Osteoblast (primary cell): ENCODE results near the gene PRKAR1B. TPM values are rescaled to one million over a fixed set of nuclear protein-coding genes. Genes with fewer than 3 reads are reported as not detected.

Experiments
- DNase-seq: peaks from one replicate; pipeline ENCODE4 v3.0.0; 2011; ENCODE audit warnings: low spot score, mixed read lengths; ENCODE audit not compliant: insufficient read length; ENCODE audit errors: missing footprints
- H2AFZ ChIP-seq: 2 replicates; pipeline ENCODE4 v1.6.0; 2011; ENCODE audit warnings: mild to moderate bottlenecking, low read length
- H3K27ac ChIP-seq: 2 replicates; pipeline ENCODE4 v1.5.1; 2011; ENCODE audit warnings: mild to moderate bottlenecking, low read depth, low read length, moderate library complexity
- H3K27me3 ChIP-seq: 2 replicates; pipeline ENCODE4 v1.6.0; 2012; ENCODE audit warnings: mild to moderate bottlenecking, control low read depth, inconsistent platforms, low read length, moderate library complexity; ENCODE audit not compliant: insufficient read depth
- H3K36me3 ChIP-seq: 2 replicates; pipeline ENCODE4 v1.5.1; 2011; ENCODE audit warnings: mild to moderate bottlenecking, low read length, control low read depth, moderate library complexity; ENCODE audit not compliant: insufficient read depth
- H3K4me1 ChIP-seq: 2 replicates; pipeline ENCODE4 v1.5.1; 2011; ENCODE audit warnings: mild to moderate bottlenecking, low read length, control low read depth, moderate library complexity; ENCODE audit not compliant: insufficient read depth
- H3K4me2 ChIP-seq: 2 replicates; pipeline ENCODE4 v1.6.0; 2011; ENCODE audit warnings: mild to moderate bottlenecking, low read length; ENCODE audit not compliant: insufficient read depth
- H3K4me3 ChIP-seq: fragments of 200-600 bp; sonication (generic); 3 replicates; pipeline ENCODE4 v1.5.1; 2012; ENCODE audit warnings: mild to moderate bottlenecking, low read length, inconsistent platforms; ENCODE audit not compliant: insufficient read depth
- H3K79me2 ChIP-seq: 2 replicates; pipeline ENCODE4 v1.6.0; 2012; ENCODE audit warnings: mild to moderate bottlenecking, low read length, control low read depth, inconsistent platforms; ENCODE audit not compliant: insufficient read depth
- H3K9me3 ChIP-seq: 2 replicates; pipeline ENCODE4 v1.5.1; 2011; ENCODE audit warnings: low read depth, low read length, control low read depth
- H4K20me1 ChIP-seq: 2 replicates; pipeline ENCODE4 v1.6.0; 2012; ENCODE audit warnings: mild to moderate bottlenecking, low read length, control low read depth; ENCODE audit not compliant: insufficient read depth
- total RNA-seq: library from RNA; depleted of rRNA; stranded (reverse); fragments of >200 nt; gene quantifications from 2 replicates; pipeline ENCODE4 v1.2.3, GENCODE V29; 2012
- TF ChIP-seq, protein P1 (sequence below): IDR thresholded peaks from 2 replicates; pipeline ENCODE4 v1.5.1; 2011; ENCODE audit warnings: mild to moderate bottlenecking, low read depth, low read length, moderate library complexity; ENCODE audit errors: extremely low read depth

Gene PRKAR1B
- total RNA-seq, 1 donor: 6.5 TPM

DNA sequence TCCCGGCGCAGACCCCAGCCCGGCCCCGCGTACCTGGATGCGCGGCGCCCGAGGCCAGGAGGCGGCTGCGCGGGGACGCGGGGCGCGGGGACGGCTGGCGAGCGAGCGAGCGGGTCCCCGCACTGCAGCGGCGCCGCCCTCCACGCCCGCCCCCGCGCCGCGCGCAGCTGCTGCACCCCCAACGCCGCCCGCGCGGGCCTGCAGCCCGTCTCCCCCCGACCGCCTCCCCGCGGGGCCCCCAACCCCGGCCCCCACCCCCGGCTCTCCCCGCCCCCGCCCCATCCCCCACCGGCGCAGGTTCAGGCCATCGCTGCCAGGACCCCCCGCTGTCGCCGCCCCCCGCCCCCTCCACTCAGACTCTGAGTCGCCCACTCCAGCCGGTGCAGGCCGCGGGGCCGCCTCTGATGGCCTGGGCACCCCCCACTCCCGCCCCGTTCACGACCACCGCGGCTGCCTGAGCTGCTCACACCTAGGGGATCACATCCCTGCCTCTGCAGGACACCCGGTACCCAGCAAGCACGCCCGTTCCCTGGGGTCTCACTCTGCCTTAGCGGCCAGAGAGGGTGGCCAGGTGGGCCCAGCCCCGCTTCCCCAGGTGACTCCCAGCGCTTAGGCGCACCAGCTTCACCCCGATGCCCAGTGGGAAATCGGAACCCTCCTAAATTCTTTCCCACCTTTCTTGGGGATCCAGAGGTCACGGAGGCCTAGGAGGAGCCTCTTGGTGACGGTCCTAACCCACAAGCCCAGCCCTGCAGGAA, 14.5 kb downstream of the PRKAR1B start:
- Histone ChIP-seq H4K20me1 (no peaks in the 10 kb centered on the region), H3K4me2 (peak overlapping the region; percentile 36), H3K4me1 (no peaks in the 10 kb centered on the region), H2AFZ (no peak overlapping the region), H3K27ac (no peak overlapping the region), H3K36me3 (no peaks in the 10 kb centered on the region), H3K4me3 (peak overlapping the region; percentile 54), H3K79me2 (no peaks in the 10 kb centered on the region), H3K27me3 (peaks cover 3% of the 10 kb centered on the region), H3K9me3 (no peaks in the 10 kb centered on the region)
- peak; percentile 87 for DNase-seq
- TF ChIP-seq, protein P1, sequence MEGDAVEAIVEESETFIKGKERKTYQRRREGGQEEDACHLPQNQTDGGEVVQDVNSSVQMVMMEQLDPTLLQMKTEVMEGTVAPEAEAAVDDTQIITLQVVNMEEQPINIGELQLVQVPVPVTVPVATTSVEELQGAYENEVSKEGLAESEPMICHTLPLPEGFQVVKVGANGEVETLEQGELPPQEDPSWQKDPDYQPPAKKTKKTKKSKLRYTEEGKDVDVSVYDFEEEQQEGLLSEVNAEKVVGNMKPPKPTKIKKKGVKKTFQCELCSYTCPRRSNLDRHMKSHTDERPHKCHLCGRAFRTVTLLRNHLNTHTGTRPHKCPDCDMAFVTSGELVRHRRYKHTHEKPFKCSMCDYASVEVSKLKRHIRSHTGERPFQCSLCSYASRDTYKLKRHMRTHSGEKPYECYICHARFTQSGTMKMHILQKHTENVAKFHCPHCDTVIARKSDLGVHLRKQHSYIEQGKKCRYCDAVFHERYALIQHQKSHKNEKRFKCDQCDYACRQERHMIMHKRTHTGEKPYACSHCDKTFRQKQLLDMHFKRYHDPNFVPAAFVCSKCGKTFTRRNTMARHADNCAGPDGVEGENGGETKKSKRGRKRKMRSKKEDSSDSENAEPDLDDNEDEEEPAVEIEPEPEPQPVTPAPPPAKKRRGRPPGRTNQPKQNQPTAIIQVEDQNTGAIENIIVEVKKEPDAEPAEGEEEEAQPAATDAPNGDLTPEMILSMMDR: no peak

GRCh38 chr7:711922-712380, 15.1 kb downstream of the PRKAR1B start:
- Histone ChIP-seq H3K9me3 (no peaks in the 10 kb centered on the region), H4K20me1 (no peaks in the 10 kb centered on the region), H3K27me3 (peaks cover 3% of the 10 kb centered on the region), H3K4me2 (peak overlapping the region; percentile 36), H3K27ac (no peak overlapping the region), H3K4me1 (no peaks in the 10 kb centered on the region), H2AFZ (no peak overlapping the region), H3K36me3 (no peaks in the 10 kb centered on the region), H3K79me2 (no peaks in the 10 kb centered on the region), H3K4me3 (peak overlapping the region; percentile 54)
- no peak for DNase-seq
- TF ChIP-seq, protein P1: no peak

- H3K4me3 ChIP-seq: peak overlapping the region; percentile 54
- H3K27me3 ChIP-seq: peaks cover 3% of the 10 kb centered on the region
- no peak overlapping the region for H3K4me2 ChIP-seq
These were observed 15.8 kb downstream of the PRKAR1B start for GRCh38 chr7:711093-711921.

More at GRCh38 chr7:711093-711921, 15.8 kb downstream of the PRKAR1B start:
- Histone ChIP-seq H3K27ac (no peak overlapping the region), H4K20me1 (no peaks in the 10 kb centered on the region), H2AFZ (no peak overlapping the region), H3K79me2 (no peaks in the 10 kb centered on the region), H3K9me3 (no peaks in the 10 kb centered on the region), H3K36me3 (no peaks in the 10 kb centered on the region), H3K4me1 (no peaks in the 10 kb centered on the region)
- peak; percentile 82 for DNase-seq
- TF ChIP-seq, protein P1: no peak
